ENCODE results near the gene IGSF21. TPM values are rescaled to one million over a fixed set of nuclear protein-coding genes. Genes with fewer than 3 reads are reported as not detected.
A peak's percentile ranks its signal among the peaks of the same experiment; 100 is the strongest.

Gene IGSF21
- total and polyA plus RNA-seq, 2 donors (not counting 3 experiments of a cell fraction or from before 2014, with no cell fraction given): not detected

- H3K9me3 ChIP-seq (replicated peaks; ENCODE audit: control insufficient read depth, insufficient read depth, low read length): no peaks in the 10 kb centered on the region
- no peak overlapping the region for H3K4me2 ChIP-seq (ENCODE audit: insufficient read depth, low read length)
- DNase-seq (ENCODE audit: low read depth, low spot score) (no peak), FAIRE-seq (no peak)
- no peak overlapping the region for H2AFZ ChIP-seq (ENCODE audit: low read depth, low read length)
- dilution Hi-C loops (cut with MboI; ENCODE audit: extremely low pct_ligation_motif_present, low sequenced_read_pairs) (no loop called here), intact Hi-C loops (cut with micrococcal nuclease) (no loop called here)
- no peaks in the 10 kb centered on the region for H3K4me1 ChIP-seq (ENCODE audit: control insufficient read depth, extremely low read depth, insufficient read depth, low read length)
- no peaks in the 10 kb centered on the region for H3K9me1 ChIP-seq (replicated peaks; ENCODE audit: control insufficient read depth, extremely low read depth, insufficient read depth, low read length)
- H3K79me2 ChIP-seq (ENCODE audit: control insufficient read depth, insufficient read depth, low read length): no peaks in the 10 kb centered on the region
- H3K4me3 ChIP-seq (replicated peaks in 1 of 3; ENCODE audit: insufficient read depth in 1 of 3, low read depth in 1 of 3, low read length in 3 of 3): no peak overlapping the region
- no peak overlapping the region for H3K9ac ChIP-seq (replicated peaks; ENCODE audit: extremely low read depth, insufficient read depth, low read length)
- no TSS peak for BruUV-seq (replicated peaks)
- POLR2A ChIA-PET: no interaction called here
- CTCF ChIA-PET: no interaction called here
- peaks cover 20 to 40% of the 10 kb centered on the region in 2 experiments for H3K27me3 ChIP-seq (ENCODE audit: control insufficient read depth in 2 of 2, insufficient read depth in 2 of 2, low read length in 2 of 2)
- no peak for TF ChIP-seq CTCF (IDR thresholded peaks at IDR 0.05; ENCODE audit: extremely low read depth in 1 of 2, insufficient read depth in 1 of 2, low read depth in 1 of 2, low read length in 2 of 2)
- TF ChIP-seq EZH2 (IDR thresholded peaks at IDR 0.05; ENCODE audit: borderline replicate concordance, low read depth, low read length, severe bottlenecking): peak; percentile 74
- no peaks in the 10 kb centered on the region for H4K20me1 ChIP-seq (replicated peaks; ENCODE audit: control insufficient read depth, extremely low read depth, insufficient read depth, low read length)
- H3K36me3 ChIP-seq (ENCODE audit: control insufficient read depth in 2 of 2, extremely low read depth in 1 of 2, insufficient read depth in 2 of 2, low read length in 2 of 2): no peaks in the 10 kb centered on the region
- no peak overlapping the region for H3K27ac ChIP-seq (ENCODE audit: insufficient read depth, low read depth, low read length)
Measured at GRCh38 chr1:18109756-18110597, 2.4 kb downstream of the IGSF21 start.

- POLR2A ChIA-PET: no interaction called here
Measured at GRCh38 chr1:18110598-18110939, 3.0 kb downstream of the IGSF21 start.

More at GRCh38 chr1:18110598-18110939, 3.0 kb downstream of the IGSF21 start:
- CTCF ChIA-PET: no interaction called here
- H3K4me3 ChIP-seq (replicated peaks in 1 of 3; ENCODE audit: insufficient read depth in 1 of 3, low read depth in 1 of 3, low read length in 3 of 3): no peak overlapping the region
- dilution Hi-C loops (cut with MboI; ENCODE audit: extremely low pct_ligation_motif_present, low sequenced_read_pairs) (no loop called here), intact Hi-C loops (cut with micrococcal nuclease) (no loop called here)
- H3K9me1 ChIP-seq (replicated peaks; ENCODE audit: control insufficient read depth, extremely low read depth, insufficient read depth, low read length): no peaks in the 10 kb centered on the region
- no peak for TF ChIP-seq POLR2A (IDR thresholded peaks at IDR 0.05; ENCODE audit: low read depth, low read length)
- TF ChIP-seq MAX (IDR thresholded peaks at IDR 0.05; ENCODE audit: insufficient read depth, insufficient read length): no peak
- no peak for TF ChIP-seq EZH2 (IDR thresholded peaks at IDR 0.05; ENCODE audit: borderline replicate concordance, low read depth, low read length, severe bottlenecking)
- TF ChIP-seq FOS (IDR thresholded peaks at IDR 0.05; ENCODE audit: borderline replicate concordance, insufficient read depth, low read length): no peak
- TF ChIP-seq MYC (IDR thresholded peaks at IDR 0.05; ENCODE audit: low read depth, low read length): no peak
- no peak for TF ChIP-seq JUN (IDR thresholded peaks at IDR 0.05; ENCODE audit: borderline replicate concordance, insufficient read depth, insufficient read length, low read depth)
- TF ChIP-seq POLR2AphosphoS5 (IDR thresholded peaks at IDR 0.05; ENCODE audit: insufficient read depth, low read depth, low read length): no peak
- no peak for TF ChIP-seq GATA2 (IDR thresholded peaks at IDR 0.05; ENCODE audit: insufficient read depth, insufficient read length, low read depth, low read length)
- no peak for TF ChIP-seq CTCF (IDR thresholded peaks at IDR 0.05; ENCODE audit: extremely low read depth in 1 of 2, insufficient read depth in 1 of 2, low read depth in 1 of 2, low read length in 2 of 2)
- H3K79me2 ChIP-seq (ENCODE audit: control insufficient read depth, insufficient read depth, low read length): no peaks in the 10 kb centered on the region
- BruUV-seq (replicated peaks): no TSS peak
- no peak overlapping the region for H3K4me2 ChIP-seq (ENCODE audit: insufficient read depth, low read length)
- no peak overlapping the region for H3K27ac ChIP-seq (ENCODE audit: insufficient read depth, low read depth, low read length)
- H2AFZ ChIP-seq (ENCODE audit: low read depth, low read length): no peak overlapping the region
- H3K4me1 ChIP-seq (ENCODE audit: control insufficient read depth, extremely low read depth, insufficient read depth, low read length): no peaks in the 10 kb centered on the region
- no peak overlapping the region for H3K9ac ChIP-seq (replicated peaks; ENCODE audit: extremely low read depth, insufficient read depth, low read length)
- no peak for DNase-seq (ENCODE audit: low read depth, low spot score)
- no peaks in the 10 kb centered on the region for H3K36me3 ChIP-seq (ENCODE audit: control insufficient read depth in 2 of 2, extremely low read depth in 1 of 2, insufficient read depth in 2 of 2, low read length in 2 of 2)
- peaks cover 20 to 40% of the 10 kb centered on the region in 2 experiments for H3K27me3 ChIP-seq (ENCODE audit: control insufficient read depth in 2 of 2, insufficient read depth in 2 of 2, low read length in 2 of 2)
- no peak for FAIRE-seq
- no peaks in the 10 kb centered on the region for H3K9me3 ChIP-seq (replicated peaks; ENCODE audit: control insufficient read depth, insufficient read depth, low read length)
- no peaks in the 10 kb centered on the region for H4K20me1 ChIP-seq (replicated peaks; ENCODE audit: control insufficient read depth, extremely low read depth, insufficient read depth, low read length)
